ENCODE data around the gene CCDC178. TPM values are rescaled to one million over a fixed set of nuclear protein-coding genes. Genes with fewer than 3 reads are reported as not detected.

Gene CCDC178
- polyA plus RNA-seq, 1 experiment: not detected

DNA sequence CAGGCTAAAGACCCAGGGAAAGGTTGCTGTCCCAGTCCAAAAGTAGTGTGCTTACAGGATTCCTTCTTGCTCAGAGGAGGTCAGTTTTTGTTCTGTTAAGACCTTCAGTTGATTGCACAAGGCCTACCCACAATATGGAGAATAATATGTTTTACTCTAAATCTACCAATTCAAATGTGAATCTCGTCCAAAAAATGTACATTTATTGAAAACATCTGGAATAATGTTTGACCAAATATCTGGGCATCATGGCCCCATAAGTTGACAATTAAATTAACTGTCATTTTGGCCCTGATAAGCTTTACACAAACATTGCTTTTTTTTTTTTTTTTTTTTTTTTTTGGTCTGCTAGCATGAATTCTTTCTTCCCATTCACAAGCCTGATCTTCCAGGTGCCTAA lies 109.8 kb downstream of the CCDC178 start:
- DNase-seq (ENCODE audit: low read depth, low spot score): no peak
- Histone ChIP-seq H3K9me3 (ENCODE audit: control insufficient read depth, insufficient read depth, low read length) (no peaks in the 10 kb centered on the region), H3K4me3 (ENCODE audit: low read depth, low read length) (no peak overlapping the region), H3K27ac (ENCODE audit: low read depth, low read length) (no peak overlapping the region), H3K27me3 (ENCODE audit: control insufficient read depth, insufficient read depth, low read length) (no peaks in the 10 kb centered on the region)
- POLR2A ChIA-PET: no interaction called here
- CTCF ChIA-PET: no interaction called here
- TF ChIP-seq, protein P1, sequence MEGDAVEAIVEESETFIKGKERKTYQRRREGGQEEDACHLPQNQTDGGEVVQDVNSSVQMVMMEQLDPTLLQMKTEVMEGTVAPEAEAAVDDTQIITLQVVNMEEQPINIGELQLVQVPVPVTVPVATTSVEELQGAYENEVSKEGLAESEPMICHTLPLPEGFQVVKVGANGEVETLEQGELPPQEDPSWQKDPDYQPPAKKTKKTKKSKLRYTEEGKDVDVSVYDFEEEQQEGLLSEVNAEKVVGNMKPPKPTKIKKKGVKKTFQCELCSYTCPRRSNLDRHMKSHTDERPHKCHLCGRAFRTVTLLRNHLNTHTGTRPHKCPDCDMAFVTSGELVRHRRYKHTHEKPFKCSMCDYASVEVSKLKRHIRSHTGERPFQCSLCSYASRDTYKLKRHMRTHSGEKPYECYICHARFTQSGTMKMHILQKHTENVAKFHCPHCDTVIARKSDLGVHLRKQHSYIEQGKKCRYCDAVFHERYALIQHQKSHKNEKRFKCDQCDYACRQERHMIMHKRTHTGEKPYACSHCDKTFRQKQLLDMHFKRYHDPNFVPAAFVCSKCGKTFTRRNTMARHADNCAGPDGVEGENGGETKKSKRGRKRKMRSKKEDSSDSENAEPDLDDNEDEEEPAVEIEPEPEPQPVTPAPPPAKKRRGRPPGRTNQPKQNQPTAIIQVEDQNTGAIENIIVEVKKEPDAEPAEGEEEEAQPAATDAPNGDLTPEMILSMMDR (IDR thresholded peaks at IDR 0.05; ENCODE audit: low read depth, low read length): no peak

DNA sequence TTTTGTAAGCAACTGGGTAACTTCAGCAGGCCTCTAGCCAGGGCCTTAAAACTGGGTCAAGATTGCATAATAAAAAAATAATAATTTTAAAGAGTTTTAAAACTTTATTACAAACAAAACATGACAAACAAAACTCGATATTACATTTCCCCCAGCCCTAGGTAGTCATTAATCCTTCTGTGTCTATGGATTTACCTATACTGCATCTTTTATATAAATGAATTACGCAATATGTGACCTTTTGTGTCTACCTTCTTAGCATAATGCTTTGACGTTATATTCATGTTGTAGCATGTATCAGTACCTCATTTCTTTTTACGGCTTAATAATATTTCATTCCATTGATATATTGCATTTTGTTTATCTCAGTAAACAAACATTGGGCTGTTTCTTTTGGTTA lies 113.5 kb downstream of the CCDC178 start:
- CTCF ChIA-PET: no interaction called here
- DNase-seq (ENCODE audit: low read depth, low spot score): no peak
- Histone ChIP-seq H3K4me3 (ENCODE audit: low read depth, low read length) (no peak overlapping the region), H3K27me3 (ENCODE audit: control insufficient read depth, insufficient read depth, low read length) (no peaks in the 10 kb centered on the region), H3K9me3 (ENCODE audit: control insufficient read depth, insufficient read depth, low read length) (no peaks in the 10 kb centered on the region), H3K27ac (ENCODE audit: low read depth, low read length) (no peak overlapping the region)
- POLR2A ChIA-PET: no interaction called here
- TF ChIP-seq, protein P1 (IDR thresholded peaks at IDR 0.05; ENCODE audit: low read depth, low read length): no peak

DNA sequence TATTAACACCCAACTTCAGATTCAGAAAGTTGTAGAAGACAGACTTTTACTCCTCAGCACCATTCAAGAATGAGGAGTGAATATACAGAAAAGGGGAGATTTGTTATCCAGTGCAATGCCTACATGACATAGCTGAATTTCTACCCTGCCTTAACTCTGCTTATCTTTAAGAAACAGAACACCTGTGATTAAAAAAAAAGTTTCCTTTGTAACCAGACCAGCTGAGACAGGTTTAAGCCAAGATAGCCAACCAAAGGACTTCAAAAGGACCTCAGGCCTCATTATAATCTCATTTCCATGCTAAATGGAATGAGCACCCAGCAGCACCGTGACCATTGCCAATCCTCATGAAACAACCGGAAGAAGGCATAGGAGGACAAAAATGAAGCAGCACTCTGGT lies 122.9 kb downstream of the CCDC178 start:
- Histone ChIP-seq H3K4me3 (ENCODE audit: low read depth, low read length) (no peak overlapping the region), H3K9me3 (ENCODE audit: control insufficient read depth, insufficient read depth, low read length) (peaks cover 12% of the 10 kb centered on the region), H3K27ac (ENCODE audit: low read depth, low read length) (no peak overlapping the region), H3K27me3 (ENCODE audit: control insufficient read depth, insufficient read depth, low read length) (no peaks in the 10 kb centered on the region)
- DNase-seq (ENCODE audit: low read depth, low spot score): no peak
- POLR2A ChIA-PET: no interaction called here
- CTCF ChIA-PET: no interaction called here
- TF ChIP-seq, protein P1 (IDR thresholded peaks at IDR 0.05; ENCODE audit: low read depth, low read length): no peak

DNA sequence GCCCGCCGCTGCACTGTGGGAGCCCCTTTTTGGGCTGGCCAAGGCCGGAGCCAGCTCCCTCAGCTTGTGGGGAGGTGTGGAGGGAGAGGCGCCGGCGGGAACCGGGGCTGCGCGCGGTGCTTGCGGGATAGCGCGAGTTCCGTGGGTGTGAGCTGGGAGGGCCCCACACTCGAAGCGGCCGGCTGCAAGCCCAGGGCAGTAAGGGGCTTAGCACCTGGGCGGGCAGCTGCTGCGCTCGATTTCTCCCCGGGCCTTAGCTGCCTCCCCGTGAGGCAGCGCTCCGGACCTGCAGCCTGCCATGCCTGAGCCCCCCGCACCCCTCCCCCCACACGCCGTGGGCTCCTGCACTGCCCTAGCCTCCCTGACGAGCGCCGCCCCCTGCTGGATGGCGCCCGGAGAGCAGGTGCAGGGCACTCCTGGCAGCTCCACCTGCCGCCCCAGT lies 124.4 kb downstream of the CCDC178 start:
- DNase-seq (ENCODE audit: low read depth, low spot score): no peak
- POLR2A ChIA-PET: no interaction called here
- peaks cover 15% of the 10 kb centered on the region for H3K9me3 ChIP-seq (ENCODE audit: control insufficient read depth, insufficient read depth, low read length)
- CTCF ChIA-PET: no interaction called here
- H3K27me3 ChIP-seq (ENCODE audit: control insufficient read depth, insufficient read depth, low read length): no peaks in the 10 kb centered on the region
- TF ChIP-seq, protein P1 (IDR thresholded peaks at IDR 0.05; ENCODE audit: low read depth, low read length): no peak
- no peak overlapping the region for H3K4me3 ChIP-seq (ENCODE audit: low read depth, low read length)
- H3K27ac ChIP-seq (ENCODE audit: low read depth, low read length): no peak overlapping the region

DNA sequence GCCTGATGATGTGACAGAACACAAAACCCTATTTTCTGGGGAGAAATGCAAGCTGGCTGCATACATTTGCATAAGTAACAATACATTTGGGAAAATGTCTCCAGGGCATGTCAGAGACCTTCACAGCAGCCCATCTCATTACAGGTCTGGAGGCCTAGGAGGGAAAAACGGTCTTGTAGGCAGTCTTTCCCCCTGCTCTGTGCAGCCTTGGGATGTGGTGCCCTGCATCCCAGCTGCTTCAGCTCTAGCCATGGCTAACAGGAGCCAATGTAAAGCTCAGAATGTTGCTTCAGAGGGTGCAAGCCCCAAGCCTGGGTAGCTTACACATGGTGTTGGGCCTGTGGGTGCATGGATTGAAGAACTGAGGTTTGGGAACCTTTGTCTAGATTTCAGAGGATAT lies 133.0 kb downstream of the CCDC178 start:
- TF ChIP-seq, protein P1 (IDR thresholded peaks at IDR 0.05; ENCODE audit: low read depth, low read length): no peak
- Histone ChIP-seq H3K9me3 (ENCODE audit: control insufficient read depth, insufficient read depth, low read length) (peaks cover 10% of the 10 kb centered on the region; the same call in 1 of the 2 replicates), H3K27ac (ENCODE audit: low read depth, low read length) (no peak overlapping the region), H3K27me3 (ENCODE audit: control insufficient read depth, insufficient read depth, low read length) (no peaks in the 10 kb centered on the region), H3K4me3 (ENCODE audit: low read depth, low read length) (no peak overlapping the region)
- CTCF ChIA-PET: no interaction called here
- DNase-seq (ENCODE audit: low read depth, low spot score): no peak
- POLR2A ChIA-PET: no interaction called here

Data from AG04450 (cell line).